Measurements from ENCODE around the gene LIPG.

LIPG gene

GRCh38 chr18:49611316-49611715 lies 49.5 kb downstream of the LIPG start:
- H3K4me1 ChIP-seq (ENCODE audit: control insufficient read depth, insufficient read depth, low read length, unreplicated experiment), result peaks cover 8% of the 10 kb centered on the region
- H3K4me3 ChIP-seq (ENCODE audit: low read depth, low read length), result no peak overlapping the region
- no peak overlapping the region for H2AFZ ChIP-seq (ENCODE audit: low read length, unreplicated experiment)
- no peaks in the 10 kb centered on the region for H3K79me2 ChIP-seq (ENCODE audit: control insufficient read depth, insufficient read depth, low read length, unreplicated experiment)
- H3K36me3 ChIP-seq (ENCODE audit: insufficient read depth, low read length), result no peaks in the 10 kb centered on the region
- H3K27me3 ChIP-seq (ENCODE audit: insufficient read depth, low read length), result no peaks in the 10 kb centered on the region
- H3K27ac ChIP-seq (ENCODE audit: low read depth, low read length), result no peak overlapping the region

GRCh38 chr18:49612515-49613033 lies 50.7 kb downstream of the LIPG start:
- Histone ChIP-seq H3K36me3 (ENCODE audit: insufficient read depth, low read length) (no peaks in the 10 kb centered on the region), H3K27ac (ENCODE audit: low read depth, low read length) (no peak overlapping the region), H2AFZ (ENCODE audit: low read length, unreplicated experiment) (no peak overlapping the region)

GRCh38 chr18:49613141-49613640 lies 51.3 kb downstream of the LIPG start:
- Histone ChIP-seq H3K27me3 (ENCODE audit: insufficient read depth, low read length) (no peaks in the 10 kb centered on the region), H2AFZ (ENCODE audit: low read length, unreplicated experiment) (no peak overlapping the region), H3K36me3 (ENCODE audit: insufficient read depth, low read length) (no peaks in the 10 kb centered on the region), H3K4me3 (ENCODE audit: low read depth, low read length) (no peak overlapping the region), H3K4me1 (ENCODE audit: control insufficient read depth, insufficient read depth, low read length, unreplicated experiment) (peaks cover 8% of the 10 kb centered on the region), H3K79me2 (ENCODE audit: control insufficient read depth, insufficient read depth, low read length, unreplicated experiment) (no peaks in the 10 kb centered on the region), H3K27ac (ENCODE audit: low read depth, low read length) (no peak overlapping the region)

More at GRCh38 chr18:49612515-49613033, 50.7 kb downstream of the LIPG start:
- Histone ChIP-seq H3K4me3 (ENCODE audit: low read depth, low read length) (no peak overlapping the region), H3K4me1 (ENCODE audit: control insufficient read depth, insufficient read depth, low read length, unreplicated experiment) (peaks cover 8% of the 10 kb centered on the region), H3K27me3 (ENCODE audit: insufficient read depth, low read length) (no peaks in the 10 kb centered on the region), H3K79me2 (ENCODE audit: control insufficient read depth, insufficient read depth, low read length, unreplicated experiment) (no peaks in the 10 kb centered on the region)

- Histone ChIP-seq H3K79me2 (ENCODE audit: control insufficient read depth, insufficient read depth, low read length, unreplicated experiment) (no peaks in the 10 kb centered on the region), H3K4me1 (ENCODE audit: control insufficient read depth, insufficient read depth, low read length, unreplicated experiment) (peaks cover 8% of the 10 kb centered on the region), H3K4me3 (ENCODE audit: low read depth, low read length) (no peak overlapping the region), H3K27me3 (ENCODE audit: insufficient read depth, low read length) (no peaks in the 10 kb centered on the region), H3K36me3 (ENCODE audit: insufficient read depth, low read length) (no peaks in the 10 kb centered on the region), H2AFZ (ENCODE audit: low read length, unreplicated experiment) (no peak overlapping the region), H3K27ac (ENCODE audit: low read depth, low read length) (no peak overlapping the region)
Observed at GRCh38 chr18:49613641-49614151, 51.8 kb downstream of the LIPG start.

GRCh38 chr18:49616618-49617328 lies 54.9 kb downstream of the LIPG start:
- H3K36me3 ChIP-seq (ENCODE audit: insufficient read depth, low read length), result no peaks in the 10 kb centered on the region
- no peaks in the 10 kb centered on the region for H3K4me1 ChIP-seq (ENCODE audit: control insufficient read depth, insufficient read depth, low read length, unreplicated experiment)
- H3K79me2 ChIP-seq (ENCODE audit: control insufficient read depth, insufficient read depth, low read length, unreplicated experiment), result no peaks in the 10 kb centered on the region
- H3K4me3 ChIP-seq (ENCODE audit: low read depth, low read length), result no peak overlapping the region
- H2AFZ ChIP-seq (ENCODE audit: low read length, unreplicated experiment), result no peak overlapping the region
- H3K27ac ChIP-seq (ENCODE audit: low read depth, low read length), result no peak overlapping the region
- H3K27me3 ChIP-seq (ENCODE audit: insufficient read depth, low read length), result peaks cover 5% of the 10 kb centered on the region; the same call in 1 of the 2 replicates

GRCh38 chr18:49617329-49617695 lies 55.5 kb downstream of the LIPG start:
- peaks cover 5% of the 10 kb centered on the region; the same call in 1 of the 2 replicates for H3K27me3 ChIP-seq (ENCODE audit: insufficient read depth, low read length)
- H3K79me2 ChIP-seq (ENCODE audit: control insufficient read depth, insufficient read depth, low read length, unreplicated experiment), result no peaks in the 10 kb centered on the region
- no peaks in the 10 kb centered on the region for H3K36me3 ChIP-seq (ENCODE audit: insufficient read depth, low read length)

GRCh38 chr18:49617865-49618264 lies 56.0 kb downstream of the LIPG start:
- Histone ChIP-seq H3K4me3 (ENCODE audit: low read depth, low read length) (no peak overlapping the region), H3K27me3 (ENCODE audit: insufficient read depth, low read length) (peaks cover 5% of the 10 kb centered on the region; the same call in 1 of the 2 replicates), H3K36me3 (ENCODE audit: insufficient read depth, low read length) (no peaks in the 10 kb centered on the region), H3K79me2 (ENCODE audit: control insufficient read depth, insufficient read depth, low read length, unreplicated experiment) (no peaks in the 10 kb centered on the region), H3K4me1 (ENCODE audit: control insufficient read depth, insufficient read depth, low read length, unreplicated experiment) (no peaks in the 10 kb centered on the region), H2AFZ (ENCODE audit: low read length, unreplicated experiment) (no peak overlapping the region), H3K27ac (ENCODE audit: low read depth, low read length) (no peak overlapping the region)

More at GRCh38 chr18:49617329-49617695, 55.5 kb downstream of the LIPG start:
- H3K27ac ChIP-seq (ENCODE audit: low read depth, low read length), result no peak overlapping the region
- H2AFZ ChIP-seq (ENCODE audit: low read length, unreplicated experiment), result no peak overlapping the region
- no peak overlapping the region for H3K4me3 ChIP-seq (ENCODE audit: low read depth, low read length)
- H3K4me1 ChIP-seq (ENCODE audit: control insufficient read depth, insufficient read depth, low read length, unreplicated experiment), result no peaks in the 10 kb centered on the region

GRCh38 chr18:49618742-49619681 lies 57.2 kb downstream of the LIPG start:
- H3K79me2 ChIP-seq (ENCODE audit: control insufficient read depth, insufficient read depth, low read length, unreplicated experiment), result no peaks in the 10 kb centered on the region
- H3K4me1 ChIP-seq (ENCODE audit: control insufficient read depth, insufficient read depth, low read length, unreplicated experiment), result no peaks in the 10 kb centered on the region
- H3K27ac ChIP-seq (ENCODE audit: low read depth, low read length), result no peak overlapping the region
- H3K36me3 ChIP-seq (ENCODE audit: insufficient read depth, low read length), result no peaks in the 10 kb centered on the region
- H3K27me3 ChIP-seq (ENCODE audit: insufficient read depth, low read length), result peaks cover 5% of the 10 kb centered on the region; the same call in 1 of the 2 replicates
- no peak overlapping the region for H2AFZ ChIP-seq (ENCODE audit: low read length, unreplicated experiment)
- H3K4me3 ChIP-seq (ENCODE audit: low read depth, low read length), result no peak overlapping the region

GRCh38 chr18:49619801-49620200 lies 57.9 kb downstream of the LIPG start:
- Histone ChIP-seq H3K36me3 (ENCODE audit: insufficient read depth, low read length) (no peaks in the 10 kb centered on the region), H3K79me2 (ENCODE audit: control insufficient read depth, insufficient read depth, low read length, unreplicated experiment) (no peaks in the 10 kb centered on the region), H2AFZ (ENCODE audit: low read length, unreplicated experiment) (no peak overlapping the region), H3K27ac (ENCODE audit: low read depth, low read length) (no peak overlapping the region), H3K4me1 (ENCODE audit: control insufficient read depth, insufficient read depth, low read length, unreplicated experiment) (peaks cover 3% of the 10 kb centered on the region), H3K27me3 (ENCODE audit: insufficient read depth, low read length) (peaks cover 5% of the 10 kb centered on the region; the same call in 1 of the 2 replicates), H3K4me3 (ENCODE audit: low read depth, low read length) (no peak overlapping the region)

- H2AFZ ChIP-seq (ENCODE audit: low read length, unreplicated experiment), result no peak overlapping the region
- H3K79me2 ChIP-seq (ENCODE audit: control insufficient read depth, insufficient read depth, low read length, unreplicated experiment), result no peaks in the 10 kb centered on the region
- no peak overlapping the region for H3K27ac ChIP-seq (ENCODE audit: low read depth, low read length)
- peaks cover 10% of the 10 kb centered on the region for H3K4me1 ChIP-seq (ENCODE audit: control insufficient read depth, insufficient read depth, low read length, unreplicated experiment)
- H3K36me3 ChIP-seq (ENCODE audit: insufficient read depth, low read length), result no peaks in the 10 kb centered on the region
- peaks cover 5% of the 10 kb centered on the region; the same call in 1 of the 2 replicates for H3K27me3 ChIP-seq (ENCODE audit: insufficient read depth, low read length)
- no peak overlapping the region for H3K4me3 ChIP-seq (ENCODE audit: low read depth, low read length)
Observed at GRCh38 chr18:49621301-49621700, 59.4 kb downstream of the LIPG start.

All from ACC112 (cell line).